ENCODE measurements around the gene PTPN2. TPM values are rescaled to one million over a fixed set of nuclear protein-coding genes. Genes with fewer than 3 reads are reported as not detected.

The PTPN2 gene
- total and polyA plus RNA-seq, 2 of the 4 experiments (the other 2 are of a cell fraction), result 13.2 to 30.6 TPM

GRCh38 chr18:12754511-12754910 lies 129.5 kb downstream of the PTPN2 start:
- no peak overlapping the region for H2AFZ ChIP-seq (replicated peaks; ENCODE audit: low read length, poor library complexity)
- no peak overlapping the region for H2BK120ac ChIP-seq (ENCODE audit: low read depth, low read length)
- POLR2A ChIA-PET (ENCODE audit: unreplicated experiment), result no interaction called here
- no peak overlapping the region for H4K8ac ChIP-seq (ENCODE audit: low read depth in 2 of 2, low read length in 2 of 2)
- TF ChIP-seq NFE2L2 (IDR thresholded peaks at IDR 0.05; ENCODE audit: low read depth, low read length) (no peak), BHLHE40 (IDR thresholded peaks at IDR 0.05; ENCODE audit: low read depth, low read length) (no peak), MXI1 (IDR thresholded peaks at IDR 0.05; ENCODE audit: borderline replicate concordance, low read depth, low read length) (no peak), MAZ (IDR thresholded peaks at IDR 0.05; ENCODE audit: borderline replicate concordance, low read depth, low read length) (no peak), FOS (IDR thresholded peaks at IDR 0.05; ENCODE audit: low read depth, low read length) (no peak), POLR2A (IDR thresholded peaks at IDR 0.05; ENCODE audit: low read depth, low read length) (no peak), CEBPB (IDR thresholded peaks at IDR 0.05; ENCODE audit: low read depth, low read length) (no peak), RFX5 (IDR thresholded peaks at IDR 0.05; ENCODE audit: low read depth, low read length) (no peak), CTCF (conservative IDR thresholded peaks at IDR 0.05; ENCODE audit: low read depth, low read length) (no peak), ELK1 (IDR thresholded peaks at IDR 0.05; ENCODE audit: borderline replicate concordance, low read depth, low read length) (no peak), RCOR1 (IDR thresholded peaks at IDR 0.05; ENCODE audit: insufficient replicate concordance, low read length) (no peak), MAFK (IDR thresholded peaks at IDR 0.05; ENCODE audit: low read depth, low read length) (no peak), SMC3 (IDR thresholded peaks at IDR 0.05; ENCODE audit: low read depth, low read length) (no peak), CHD1 (IDR thresholded peaks at IDR 0.05; ENCODE audit: low read depth, low read length) (no peak), RAD21 (IDR thresholded peaks at IDR 0.05; ENCODE audit: low read length) (no peak), USF2 (IDR thresholded peaks at IDR 0.05; ENCODE audit: low read depth, low read length) (no peak)
- no peaks in the 10 kb centered on the region for H3K36me3 ChIP-seq (ENCODE audit: control insufficient read depth, insufficient read depth, low read length)
- H2BK20ac ChIP-seq (ENCODE audit: low read depth, low read length), result no peak overlapping the region
- BruUV-seq (replicated peaks), result no TSS peak
- H3K4ac ChIP-seq (ENCODE audit: low read depth, low read length), result no peak overlapping the region
- H3K4me3 ChIP-seq (ENCODE audit: insufficient read depth, low read depth, low read length), result no peak overlapping the region
- no CpG with 5 or more reads among the region's 6 CpGs for WGBS, 2 experiments (ENCODE audit: extremely low coverage in 2 of 2, insufficient read length in 1 of 2)
- no peak overlapping the region for H3K56ac ChIP-seq (ENCODE audit: extremely low read depth, insufficient read depth, low read length)
- no peak overlapping the region for H3K18ac ChIP-seq (ENCODE audit: low read depth, low read length)
- H3K9me1 ChIP-seq (ENCODE audit: insufficient read depth, low read length), result no peaks in the 10 kb centered on the region; the same call in 1 of the 2 replicates
- CTCF ChIA-PET, result no interaction called here
- H3K23ac ChIP-seq (ENCODE audit: low read depth, low read length), result no peak overlapping the region
- H2BK15ac ChIP-seq (ENCODE audit: low read depth, low read length), result no peak overlapping the region
- no peak overlapping the region for H3K9ac ChIP-seq (ENCODE audit: low read depth, low read length)
- dilution Hi-C loops (cut with HindIII; ENCODE audit: low sequenced_read_pairs, unreplicated experiment), result no loop called here
- H4K5ac ChIP-seq (ENCODE audit: low read depth, low read length), result no peak overlapping the region
- no peak overlapping the region for H2AK5ac ChIP-seq (ENCODE audit: low read depth, low read length)
- H4K20me1 ChIP-seq (ENCODE audit: insufficient read depth, low read length), result no peaks in the 10 kb centered on the region
- H3K4me1 ChIP-seq (ENCODE audit: control insufficient read depth, insufficient read depth, low read length), result 0 out of 2 replicates have a peak, but pooled peaks cover 3% of the 10 kb centered on the region
- H3K27ac ChIP-seq (ENCODE audit: insufficient read depth, low read length), result no peak overlapping the region
- no peak overlapping the region for H2AK9ac ChIP-seq (replicated peaks; ENCODE audit: low read depth, low read length, poor library complexity)
- in situ Hi-C loops (cut with MboI; ENCODE audit: low sequenced_read_pairs), result loop anchor here (25.0 kb wide), 1 partner anchor 883 kb away; no protein-coding TSS in a partner anchor
- no peaks in the 10 kb centered on the region for H3K79me1 ChIP-seq (ENCODE audit: low read depth in 1 of 2, low read length in 2 of 2)
- no peak overlapping the region for H2BK5ac ChIP-seq (ENCODE audit: low read depth, low read length, poor library complexity, severe bottlenecking)
- H3K14ac ChIP-seq (replicated peaks; ENCODE audit: low read depth, low read length), result no peak overlapping the region
- no peak overlapping the region for H4K91ac ChIP-seq (ENCODE audit: insufficient read depth, low read depth, low read length)
- DNase-seq, result no peak
- ATAC-seq (ENCODE audit: low read depth), result no peak
- H3K27me3 ChIP-seq (ENCODE audit: control insufficient read depth, insufficient read depth, low read length), result no peaks in the 10 kb centered on the region; the same call in 1 of the 2 replicates
- no peak overlapping the region for H3K4me2 ChIP-seq (ENCODE audit: low read depth, low read length)
- no peaks in the 10 kb centered on the region for H3K9me3 ChIP-seq (ENCODE audit: control insufficient read depth, insufficient read depth, low read length)
- intact Hi-C loops (cut with micrococcal nuclease), result no loop called here
